IMR-90 (cell line): ENCODE data around the gene RYR2. TPM values are rescaled to one million over a fixed set of nuclear protein-coding genes. Genes with fewer than 3 reads are reported as not detected.

Source experiments
- ATAC-seq: fragments of 200-7000 bp; cut with Tn5 transposase; 2 replicates; pipeline ENCODE4 v1.9.1; 2020; ENCODE audit warnings: low read depth, mild to moderate bottlenecking, moderate library complexity
- BruUV-seq: library from RNA; stranded (reverse); fragments of 400-500 nt; replicated peaks from 2 replicates; lab custom pipeline; 2021; lab: Mats Ljungman, UMichigan
- CTCF ChIA-PET: fragments of 300-600 bp; formaldehyde crosslinking; extraction: SDS; loops from one replicate; lab custom pipeline; 2021; ENCODE audit warnings: antibody characterized with exemption; lab: Yijun Ruan, JAX
- POLR2A ChIA-PET: fragments of 300-600 bp; sonication (Branson Sonifier 250); formaldehyde crosslinking; loops from one replicate; lab custom pipeline; 2022; ENCODE audit warnings: antibody characterized with exemption; ENCODE audit not compliant: unreplicated experiment; lab: Charles Lee
- DNase-seq: peaks from one replicate; pipeline ENCODE4 v3.0.0; 2013
- H2AFZ ChIP-seq: replicated peaks from 2 replicates; pipeline ENCODE3; 2013; ENCODE audit warnings: low read length, mild to moderate bottlenecking; ENCODE audit not compliant: poor library complexity
- H2AK5ac ChIP-seq: 2 replicates; pipeline ENCODE4 v1.6.1; 2013; ENCODE audit warnings: low read depth, low read length, inconsistent platforms
- H2AK9ac ChIP-seq: replicated peaks from 2 replicates; pipeline ENCODE3; 2013; ENCODE audit warnings: mild to moderate bottlenecking, low read depth, low read length, moderate library complexity; ENCODE audit not compliant: poor library complexity
- H2BK120ac ChIP-seq: 2 replicates; pipeline ENCODE4 v1.6.1; 2013; ENCODE audit warnings: low read depth, low read length, inconsistent platforms
- H2BK15ac ChIP-seq: 3 replicates; pipeline ENCODE4 v1.6.1; 2013; ENCODE audit warnings: low read depth, low read length, inconsistent platforms
- H2BK20ac ChIP-seq: 2 replicates; pipeline ENCODE4 v1.6.1; 2013; ENCODE audit warnings: low read depth, mild to moderate bottlenecking, inconsistent platforms, low read length, moderate library complexity
- H2BK5ac ChIP-seq: 2 replicates; pipeline ENCODE4 v1.6.1; 2013; ENCODE audit warnings: mild to moderate bottlenecking, low read depth, low read length, inconsistent platforms; ENCODE audit not compliant: poor library complexity, severe bottlenecking
- H3K14ac ChIP-seq: replicated peaks from 2 replicates; pipeline ENCODE4 v1.6.1; 2013; ENCODE audit warnings: low read depth, low read length, inconsistent platforms
- H3K18ac ChIP-seq: 2 replicates; pipeline ENCODE4 v1.6.1; 2013; ENCODE audit warnings: low read depth, low read length, control low read depth
- H3K23ac ChIP-seq: 2 replicates; pipeline ENCODE4 v1.6.1; 2013; ENCODE audit warnings: low read depth, low read length, inconsistent platforms
- H3K27ac ChIP-seq: 2 replicates; pipeline ENCODE4 v1.5.1; 2013; ENCODE audit warnings: mild to moderate bottlenecking, control low read depth, low read length; ENCODE audit not compliant: insufficient read depth
- H3K27me3 ChIP-seq: 2 replicates; pipeline ENCODE4 v1.6.1; 2013; ENCODE audit warnings: low read length; ENCODE audit not compliant: control insufficient read depth, insufficient read depth
- H3K36me3 ChIP-seq: 2 replicates; pipeline ENCODE4 v1.6.1; 2013; ENCODE audit warnings: low read length, mixed read lengths; ENCODE audit not compliant: control insufficient read depth, insufficient read depth
- H3K4ac ChIP-seq: 2 replicates; pipeline ENCODE4 v1.6.1; 2013; ENCODE audit warnings: low read depth, low read length, inconsistent platforms
- H3K4me1 ChIP-seq: 2 replicates; pipeline ENCODE4 v1.6.1; 2013; ENCODE audit warnings: low read length, mixed read lengths; ENCODE audit not compliant: control insufficient read depth, insufficient read depth
- H3K4me2 ChIP-seq: 2 replicates; pipeline ENCODE4 v1.6.1; 2013; ENCODE audit warnings: low read depth, mild to moderate bottlenecking, control low read depth, low read length, moderate library complexity
- H3K4me3 ChIP-seq: 2 replicates; pipeline ENCODE4 v1.5.1; 2013; ENCODE audit warnings: low read depth, mild to moderate bottlenecking, control low read depth, low read length, moderate library complexity; ENCODE audit not compliant: insufficient read depth
- H3K56ac ChIP-seq: 2 replicates; pipeline ENCODE4 v1.6.1; 2013; ENCODE audit warnings: low read length, inconsistent platforms; ENCODE audit not compliant: insufficient read depth; ENCODE audit errors: extremely low read depth
- H3K79me1 ChIP-seq, 2 experiments: 2 replicates each; pipeline ENCODE4 v1.6.1; 2013; ENCODE audit warnings: low read length in 2 of 2, inconsistent platforms in 1 of 2, low read depth in 1 of 2
- H3K9ac ChIP-seq: 2 replicates; pipeline ENCODE4 v1.6.1; 2013; ENCODE audit warnings: low read depth, low read length, control low read depth
- H3K9me1 ChIP-seq: 2 replicates; pipeline ENCODE4 v1.6.1; 2013; ENCODE audit warnings: low read length, inconsistent platforms; ENCODE audit not compliant: insufficient read depth
- H3K9me3 ChIP-seq: 2 replicates; pipeline ENCODE4 v1.6.1; 2013; ENCODE audit warnings: low read length; ENCODE audit not compliant: control insufficient read depth, insufficient read depth
- H4K20me1 ChIP-seq: 2 replicates; pipeline ENCODE4 v1.6.1; 2013; ENCODE audit warnings: low read length, inconsistent platforms; ENCODE audit not compliant: insufficient read depth
- H4K5ac ChIP-seq: 2 replicates; pipeline ENCODE4 v1.6.1; 2013; ENCODE audit warnings: mild to moderate bottlenecking, low read depth, low read length, control low read depth
- H4K8ac ChIP-seq, 2 experiments: 2 replicates each; pipeline ENCODE4 v1.6.1; 2013; ENCODE audit warnings: low read depth in 2 of 2, low read length in 2 of 2, control low read depth in 1 of 2, inconsistent platforms in 1 of 2
- H4K91ac ChIP-seq: 2 replicates; pipeline ENCODE4 v1.6.1; 2013; ENCODE audit warnings: low read depth, low read length, inconsistent platforms; ENCODE audit not compliant: insufficient read depth
- BHLHE40 ChIP-seq: fragments of 150-350 bp; IDR thresholded peaks from 2 replicates; pipeline ENCODE4 v1.6.1; 2016; ENCODE audit warnings: mild to moderate bottlenecking, low read depth, low read length
- CEBPB ChIP-seq: IDR thresholded peaks from 2 replicates; pipeline ENCODE4 v1.6.1; 2012; ENCODE audit warnings: low read depth, low read length, improper control_type of control experiment
- MAZ ChIP-seq: IDR thresholded peaks from 2 replicates; pipeline ENCODE4 v1.6.1; 2012; ENCODE audit warnings: low read depth, mild to moderate bottlenecking, low read length, improper control_type of control experiment, moderate library complexity, borderline replicate concordance
- WGBS, 2 experiments: methylation state at CpG; one replicate each; pipeline versions ENCODE4 v1.1.5 to v1.1.7; 2013; ENCODE audit warnings: missing lambda C conversion rate in 2 of 2; ENCODE audit not compliant: insufficient read length in 1 of 2; ENCODE audit errors: extremely low coverage in 2 of 2; 5-methylcytosine and 5-hydroxymethylcytosine counted together
- dilution Hi-C: fragments of 300-500 bp; cut with HindIII; formaldehyde crosslinking; loops from one replicate; pipeline ENCODE4 v1.14.3; 2018; ENCODE audit warnings: low sequenced_read_pairs; ENCODE audit not compliant: unreplicated experiment
- in situ Hi-C: fragments of 300-500 bp; cut with MboI; formaldehyde crosslinking; loops from 3 replicates; pipeline ENCODE4 v1.14.3; 2019; ENCODE audit warnings: low sequenced_read_pairs, inconsistent platforms, mixed read lengths
- intact Hi-C: fragments of 100-400 bp; cut with micrococcal nuclease; formaldehyde crosslinking; loops from 2 replicates; pipeline ENCODE4 v1.10.0; 2022
- polyA plus RNA-seq, 3 experiments: library from polyadenylated mRNA; depleted of rRNA; stranded (reverse); fragments of >200 nt; gene quantifications; 2 replicates each; pipeline ENCODE4 v1.2.3, GENCODE V29; 2012; ENCODE audit warnings: low replicate concordance in 1 of 3
- total RNA-seq: library from RNA; depleted of rRNA; stranded (reverse); fragments of >200 nt; gene quantifications from 2 replicates; pipeline ENCODE4 v1.2.3, GENCODE V29; 2012

Gene RYR2
- total and polyA plus RNA-seq, 2 of the 4 experiments (the other 2 are of a cell fraction) = not detected

GRCh38 chr1:237610157-237610556 is 568.2 kb downstream of the RYR2 start:
- TF ChIP-seq BHLHE40 (no peak), CEBPB (no peak), MAZ (no peak)
- Histone ChIP-seq H3K36me3 (no peaks in the 10 kb centered on the region), H3K79me1 (no peaks in the 10 kb centered on the region), H3K27me3 (no peaks in the 10 kb centered on the region), H4K91ac (no peak overlapping the region), H3K9me1 (no peaks in the 10 kb centered on the region), H2BK15ac (no peak overlapping the region), H3K4me2 (no peak overlapping the region), H3K4me3 (no peak overlapping the region), H3K4ac (no peak overlapping the region), H4K5ac (no peak overlapping the region), H2AK9ac (no peak overlapping the region), H4K20me1 (no peaks in the 10 kb centered on the region), H3K9ac (no peak overlapping the region), H3K9me3 (peaks cover 4% of the 10 kb centered on the region), H2AFZ (no peak overlapping the region), H2BK120ac (no peak overlapping the region), H3K23ac (no peak overlapping the region), H2AK5ac (no peak overlapping the region), H3K18ac (no peak overlapping the region), H4K8ac (no peak overlapping the region), H3K14ac (no peak overlapping the region), H3K27ac (no peak overlapping the region), H3K56ac (no peak overlapping the region), H2BK5ac (no peak overlapping the region), H3K4me1 (no peaks in the 10 kb centered on the region), H2BK20ac (no peak overlapping the region)
- intact Hi-C loops (no loop called here), dilution Hi-C loops (no loop called here), in situ Hi-C loops (no loop called here)
- 14% methylated on average over 1 of the region's 5 CpGs; no CpG with 5 or more reads in 1 of the 2 experiments for WGBS, 2 experiments
- BruUV-seq = no TSS peak
- CTCF ChIA-PET = no interaction called here
- POLR2A ChIA-PET = no interaction called here
- ATAC-seq (no peak), DNase-seq (no peak)
